Panc1 (cell line): ENCODE data around the gene GSS. TPM values are rescaled to one million over a fixed set of nuclear protein-coding genes. Genes with fewer than 3 reads are reported as not detected.

ENCODE experiments used
- ATAC-seq: fragments of 200-7000 bp; cut with Tn5 transposase; 2 replicates; pipeline ENCODE4 v1.9.1; 2020; ENCODE audit warnings: mild to moderate bottlenecking, moderate library complexity
- BruUV-seq: library from RNA; stranded (reverse); fragments of 400-500 nt; replicated peaks from 2 replicates; lab custom pipeline; 2021; lab: Mats Ljungman, UMichigan
- CTCF ChIA-PET: fragments of 300-600 bp; sonication (Branson Sonifier 250); formaldehyde crosslinking; loops from one replicate; lab custom pipeline; 2022; ENCODE audit warnings: antibody characterized with exemption; lab: Charles Lee
- POLR2A ChIA-PET: fragments of 300-600 bp; sonication (Branson Sonifier 250); formaldehyde crosslinking; loops from one replicate; lab custom pipeline; 2022; ENCODE audit warnings: antibody characterized with exemption; lab: Charles Lee
- DNase-seq: peaks from one replicate; pipeline ENCODE4 v3.0.0-alpha.2; 2010; ENCODE audit warnings: low read depth, low spot score
- H3K27ac ChIP-seq: 2 replicates; pipeline ENCODE4 v1.5.1; 2011; ENCODE audit warnings: mild to moderate bottlenecking, low read length, inconsistent platforms
- H3K27me3 ChIP-seq: fragments of 200-500 bp; sonication (Bioruptor generic); 2 replicates; pipeline ENCODE4 v1.6.0; 2014; ENCODE audit warnings: low read length, inconsistent platforms; ENCODE audit not compliant: control insufficient read depth, insufficient read depth
- H3K36me3 ChIP-seq: fragments of 200-500 bp; sonication (Bioruptor generic); 2 replicates; pipeline ENCODE4 v1.5.1; 2014; ENCODE audit warnings: inconsistent platforms, mild to moderate bottlenecking, low read length, moderate library complexity; ENCODE audit not compliant: control insufficient read depth, insufficient read depth
- H3K4me1 ChIP-seq: 2 replicates; pipeline ENCODE4 v1.5.1; 2011; ENCODE audit warnings: inconsistent platforms, mild to moderate bottlenecking, low read length, moderate library complexity; ENCODE audit not compliant: control insufficient read depth, insufficient read depth
- H3K4me3 ChIP-seq, 2 experiments: 2 replicates each; pipeline ENCODE4 v1.5.1; 2011 to 2012; ENCODE audit warnings: low read depth in 2 of 2, low read length in 2 of 2, mild to moderate bottlenecking in 2 of 2, inconsistent platforms in 1 of 2, moderate library complexity in 1 of 2
- H3K9me3 ChIP-seq: fragments of 200-500 bp; sonication (Bioruptor generic); 2 replicates; pipeline ENCODE4 v1.5.1; 2014; ENCODE audit warnings: low read depth, mild to moderate bottlenecking, inconsistent platforms, low read length, moderate library complexity; ENCODE audit not compliant: control insufficient read depth, insufficient read depth
- CTCF ChIP-seq: fragments of 450-650 bp; IDR thresholded peaks from 2 replicates; pipeline ENCODE4 v1.5.1; 2017; ENCODE audit warnings: mild to moderate bottlenecking
- POLR2AphosphoS5 ChIP-seq: IDR thresholded peaks from 2 replicates; pipeline ENCODE4 v1.6.1; 2012; ENCODE audit warnings: mild to moderate bottlenecking, low read depth, low read length, moderate library complexity
- REST ChIP-seq, 2 experiments: IDR thresholded peaks; 2 replicates each; pipeline ENCODE4 v1.6.1; 2011 to 2012; ENCODE audit warnings: low read depth in 2 of 2, control low read depth in 1 of 2, low read length in 1 of 2, mild to moderate bottlenecking in 1 of 2, moderate library complexity in 1 of 2; ENCODE audit not compliant: insufficient read depth in 1 of 2
- SIN3A ChIP-seq: IDR thresholded peaks from 2 replicates; pipeline ENCODE4 v1.6.1; 2012; ENCODE audit warnings: low read depth, mild to moderate bottlenecking, low read length, moderate library complexity, borderline replicate concordance; ENCODE audit not compliant: insufficient read depth
- TCF7L2 ChIP-seq: IDR thresholded peaks from 2 replicates; pipeline ENCODE4 v1.6.1; 2011; ENCODE audit warnings: mild to moderate bottlenecking, low read depth, low read length, inconsistent platforms
- in situ Hi-C: cut with HindIII; loops from 2 replicates; pipeline ENCODE4 v1.10.0; 2016; ENCODE audit warnings: low sequenced_read_pairs, low pct_unique_long_range_greater_than_20kb
- intact Hi-C: fragments of 100-400 bp; cut with micrococcal nuclease; formaldehyde crosslinking; loops from one replicate; pipeline ENCODE4 v1.10.0; 2022; ENCODE audit not compliant: unreplicated experiment
- total RNA-seq: library from RNA; stranded (reverse); gene quantifications from one replicate; pipeline ENCODE4 v1.2.1, GENCODE V29; 2021; ENCODE audit not compliant: unreplicated experiment

GSS gene
- total RNA-seq, 1 experiment from 2014 or later, result 64.8 TPM

GRCh38 chr20:34952671-34953070 lies 2.9 kb downstream of the GSS start:
- no peak overlapping the region for H3K4me3 ChIP-seq
- no peaks in the 10 kb centered on the region for H3K27me3 ChIP-seq
- H3K36me3 ChIP-seq, result peaks cover 3% of the 10 kb centered on the region; the same call in 1 of the 2 replicates
- DNase-seq, result no peak
- H3K27ac ChIP-seq, result no peak overlapping the region
- intact Hi-C loops (no loop called here), in situ Hi-C loops (no loop called here)
- peaks cover 11% of the 10 kb centered on the region for H3K4me1 ChIP-seq
- POLR2A ChIA-PET, result no interaction called here
- ATAC-seq, result no peak
- no TSS peak for BruUV-seq
- CTCF ChIA-PET, result no interaction called here
- TF ChIP-seq REST (IDR thresholded peaks at IDR 0.05; ENCODE audit: insufficient read depth in 1 of 2, low read depth in 2 of 2, low read length in 1 of 2), result no peak
- no peak for TF ChIP-seq TCF7L2
- TF ChIP-seq SIN3A, result no peak
- no peak for TF ChIP-seq CTCF
- no peak for TF ChIP-seq POLR2AphosphoS5
- H3K9me3 ChIP-seq, result no peaks in the 10 kb centered on the region

DNA sequence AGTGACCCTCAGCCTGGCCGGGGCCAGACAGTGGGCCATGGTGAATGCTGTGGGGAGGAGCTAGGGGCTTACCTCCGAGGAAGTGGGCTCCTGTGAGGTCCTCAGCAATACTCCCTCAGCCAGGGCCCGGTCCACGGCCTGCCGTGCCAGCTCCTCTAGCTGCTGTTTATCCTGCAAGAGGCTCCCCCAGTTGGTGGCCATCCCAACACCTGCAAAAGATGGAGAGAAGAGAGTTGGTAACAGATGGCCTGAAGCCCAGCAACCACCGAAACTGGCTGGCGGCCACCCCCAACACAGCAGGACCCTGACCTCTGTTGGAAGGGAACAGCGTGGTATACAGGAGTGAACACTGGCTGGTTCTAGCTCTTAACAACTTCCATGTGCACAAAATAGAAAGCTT lies 4.0 kb downstream of the GSS start:
- ChIA-PET POLR2A (no interaction called here), CTCF (no interaction called here)
- H3K27me3 ChIP-seq, result no peaks in the 10 kb centered on the region
- H3K36me3 ChIP-seq, result peaks cover 6% of the 10 kb centered on the region; the same call in 1 of the 2 replicates
- no peak overlapping the region for H3K27ac ChIP-seq
- TF ChIP-seq POLR2AphosphoS5 (no peak), TCF7L2 (no peak), SIN3A (no peak), REST (IDR thresholded peaks at IDR 0.05; ENCODE audit: insufficient read depth in 1 of 2, low read depth in 2 of 2, low read length in 1 of 2) (no peak), CTCF (no peak)
- in situ Hi-C loops, result no loop called here
- H3K4me3 ChIP-seq, result no peak overlapping the region
- no peak for ATAC-seq
- no peaks in the 10 kb centered on the region for H3K9me3 ChIP-seq
- DNase-seq, result no peak
- no TSS peak for BruUV-seq
- intact Hi-C loops, result no loop called here
- H3K4me1 ChIP-seq, result peaks cover 11% of the 10 kb centered on the region
